HepG2 (cell line): ENCODE data around the gene CPED1. TPM values are rescaled to one million over a fixed set of nuclear protein-coding genes. Genes with fewer than 3 reads are reported as not detected.

Experiments used
- ATAC-seq: fragments of 200-7000 bp; cut with Tn5 transposase; 3 replicates; pipeline ENCODE4 v1.9.1; 2020; ENCODE audit warnings: mild to moderate bottlenecking, moderate library complexity
- BruUV-seq: library from RNA; stranded (reverse); fragments of 400-500 nt; replicated peaks from 2 replicates; lab custom pipeline; 2021; lab: Mats Ljungman, UMichigan
- CTCF ChIA-PET: fragments of 300-600 bp; formaldehyde crosslinking; extraction: SDS; loops from one replicate; lab custom pipeline; 2021; ENCODE audit warnings: low total read pairs, inconsistent platforms, low intra/inter-chr PET ratio; lab: Yijun Ruan, JAX
- POLR2A ChIA-PET: fragments of 350-600 bp; sonication (Branson Sonifier 250); formaldehyde crosslinking; loops from one replicate; lab custom pipeline; 2020; ENCODE audit warnings: antibody characterized with exemption, inconsistent platforms; lab: Yijun Ruan, JAX
- DNase-seq: peaks from one replicate; pipeline ENCODE4 v3.0.0-alpha.2; 2015; ENCODE audit warnings: low spot score
- FAIRE-seq: peaks from 3 replicates; lab custom pipeline; 2011; peaks lifted over from hg19 to GRCh38; lab: Jason Lieb, UNC
- H2AFZ ChIP-seq: one replicate; pipeline ENCODE4 v1.6.1; 2011; ENCODE audit warnings: low read length, inconsistent platforms
- H3K27ac ChIP-seq: fragments of 300-600 bp; 3 replicates; pipeline ENCODE4 v1.8.0; 2011; ENCODE audit warnings: mixed run types, mild to moderate bottlenecking, mixed read lengths, low read length, inconsistent platforms; ENCODE audit not compliant: insufficient read depth; ENCODE audit errors: extremely low read length
- H3K27me3 ChIP-seq, 2 experiments: fragments of 200-600 bp in 1 of 2; 2 replicates in 1 of 2; 3 replicates in 1 of 2; pipeline versions ENCODE4 v1.6.0 to v1.8.0; 2011; ENCODE audit warnings: low read length in 2 of 2, mild to moderate bottlenecking in 2 of 2, moderate library complexity in 2 of 2, inconsistent platforms in 1 of 2; ENCODE audit not compliant: insufficient read depth in 2 of 2, control insufficient read depth in 1 of 2
- H3K36me3 ChIP-seq, 2 experiments: fragments of 200-600 bp in 1 of 2; replicated peaks in 1 of 2; 2 replicates in 1 of 2; 3 replicates in 1 of 2; pipeline versions ENCODE4 v1.5.1 to v1.8.0; 2011; ENCODE audit warnings: low read length in 2 of 2, inconsistent platforms in 1 of 2; ENCODE audit not compliant: insufficient read depth in 2 of 2, control insufficient read depth in 1 of 2
- H3K4me1 ChIP-seq: 2 replicates; pipeline ENCODE4 v1.5.1; 2012; ENCODE audit warnings: low read length, inconsistent platforms; ENCODE audit not compliant: insufficient read depth
- H3K4me2 ChIP-seq: 2 replicates; pipeline ENCODE4 v1.6.0; 2011; ENCODE audit warnings: low read depth, low read length, inconsistent platforms
- H3K4me3 ChIP-seq, 3 experiments: fragments of 200-600 bp in 1 of 3; sonication (generic), shearing (Covaris generic) in 1 of 3; replicated peaks in 1 of 3; 2 replicates each; pipeline ENCODE4 v1.5.1; 2011 to 2016; ENCODE audit warnings: low read length in 3 of 3, inconsistent platforms in 2 of 3, low read depth in 2 of 3, mild to moderate bottlenecking in 2 of 3, control low read depth in 1 of 3, mixed read lengths in 1 of 3; ENCODE audit not compliant: insufficient read depth in 1 of 3
- H3K79me2 ChIP-seq: one replicate; pipeline ENCODE4 v1.6.1; 2011; ENCODE audit warnings: low read length, inconsistent platforms; ENCODE audit not compliant: insufficient read depth
- H3K9ac ChIP-seq: 2 replicates; pipeline ENCODE4 v1.6.0; 2011; ENCODE audit warnings: mild to moderate bottlenecking, low read depth, low read length, inconsistent platforms; ENCODE audit not compliant: insufficient read depth
- H3K9me3 ChIP-seq: 2 replicates; pipeline ENCODE4 v1.5.1; 2012; ENCODE audit warnings: mild to moderate bottlenecking, low read length
- H4K20me1 ChIP-seq: 2 replicates; pipeline ENCODE4 v1.6.0; 2011; ENCODE audit warnings: inconsistent platforms, mild to moderate bottlenecking, low read length, moderate library complexity; ENCODE audit not compliant: insufficient read depth
- HNRNPL ChIP-seq: fragments of 200-400 bp; formaldehyde crosslinking; IDR thresholded peaks from 2 replicates; pipeline ENCODE4 v1.6.1; 2017; ENCODE audit warnings: mild to moderate bottlenecking, low read depth, low read length
- JUNB ChIP-seq: sonication (generic); formaldehyde crosslinking; IDR thresholded peaks from 2 replicates; pipeline ENCODE4 v1.8.0; 2022; ENCODE audit warnings: missing genetic modification reagents, mild to moderate bottlenecking, borderline replicate concordance
- KMT2B ChIP-seq: IDR thresholded peaks from 2 replicates; pipeline ENCODE4 v1.6.1; 2016; ENCODE audit warnings: missing genetic modification reagents, missing compliant biosample characterization
- NKX3-1 ChIP-seq: sonication (generic); formaldehyde crosslinking; IDR thresholded peaks from 2 replicates; pipeline ENCODE4 v1.5.0; 2020; ENCODE audit warnings: missing genetic modification reagents
- NONO ChIP-seq, 2 experiments: fragments of 450-650 bp in 1 of 2; sonication (generic) in 1 of 2; formaldehyde crosslinking in 1 of 2; IDR thresholded peaks in 1 of 2; conservative IDR thresholded peaks in 1 of 2; 2 replicates each; pipeline versions ENCODE4 v1.6.1 to v1.8.0; 2017 to 2022; ENCODE audit warnings: mild to moderate bottlenecking in 1 of 2, missing genetic modification reagents in 1 of 2, moderate library complexity in 1 of 2
- PCBP2 ChIP-seq: fragments of 200-400 bp; formaldehyde crosslinking; optimal IDR thresholded peaks from 2 replicates; pipeline ENCODE3; 2018; ENCODE audit warnings: low read length, low read depth; ENCODE audit not compliant: poor library complexity, severe bottlenecking
- SAP130 ChIP-seq: IDR thresholded peaks from 2 replicates; pipeline ENCODE4 v1.6.1; 2016; ENCODE audit warnings: low read depth
- ZNF292 ChIP-seq: sonication (generic); formaldehyde crosslinking; IDR thresholded peaks from 2 replicates; pipeline ENCODE4 v1.8.1; 2022; ENCODE audit warnings: mild to moderate bottlenecking, low read depth, missing genetic modification reagents, borderline replicate concordance
- ZNF441 ChIP-seq: sonication (generic); formaldehyde crosslinking; IDR thresholded peaks from 2 replicates; pipeline ENCODE4 v1.7.0; 2021; ENCODE audit warnings: missing genetic modification reagents, borderline replicate concordance
- ZNF773 ChIP-seq: sonication (generic); formaldehyde crosslinking; IDR thresholded peaks from 2 replicates; pipeline ENCODE4 v1.4.0; 2020; ENCODE audit warnings: missing genetic modification reagents, borderline replicate concordance
- WGBS: methylation state at CpG from one replicate; pipeline ENCODE4 v1.1.6; 2017; ENCODE audit warnings: low lambda C conversion rate; 5-methylcytosine and 5-hydroxymethylcytosine counted together
- in situ Hi-C: cut with HindIII; loops from 2 replicates; pipeline ENCODE4 v1.10.0; 2017; ENCODE audit warnings: low pct_unique_long_range_greater_than_20kb; ENCODE audit not compliant: extremely low pct_ligation_motif_present
- intact Hi-C: fragments of 100-400 bp; cut with micrococcal nuclease; formaldehyde crosslinking; loops from one replicate; pipeline ENCODE4 v1.10.0; 2022; ENCODE audit not compliant: unreplicated experiment
- polyA plus RNA-seq, 8 experiments: library from polyadenylated mRNA; depleted of rRNA in 3 of 8; stranded (reverse) in 7 of 8; unstranded in 1 of 8; fragments of >200 nt; fragmentation: Illumina TruSeq in 4 of 8; extraction: Trizol in 4 of 8; gene quantifications; 2 replicates each; pipeline versions ENCODE4 v1.2.1 to v1.2.3, GENCODE V29; 2011 to 2016; ENCODE audit warnings: low read depth in 4 of 8, missing spikeins in 1 of 8, mixed read lengths in 1 of 8; ENCODE audit not compliant: insufficient read depth in 1 of 8
- total RNA-seq, 5 experiments: library from RNA; depleted of rRNA; stranded (reverse); fragments of >200 nt; fragmentation: Illumina TruSeq; extraction: Trizol; gene quantifications; 2 replicates each; pipeline ENCODE4 v1.2.3, GENCODE V29; 2016; ENCODE audit warnings: low read depth in 1 of 5
- TF ChIP-seq, protein P1 (sequence below): sonication (generic); formaldehyde crosslinking; IDR thresholded peaks from 2 replicates; pipeline ENCODE4 v1.4.0; 2020; ENCODE audit warnings: missing genetic modification reagents

Gene CPED1
- total and polyA plus RNA-seq, 2 of the 13 experiments (the other 11 are each of a cell fraction or from before 2014, with no cell fraction given): 11.5 to 27.0 TPM

DNA sequence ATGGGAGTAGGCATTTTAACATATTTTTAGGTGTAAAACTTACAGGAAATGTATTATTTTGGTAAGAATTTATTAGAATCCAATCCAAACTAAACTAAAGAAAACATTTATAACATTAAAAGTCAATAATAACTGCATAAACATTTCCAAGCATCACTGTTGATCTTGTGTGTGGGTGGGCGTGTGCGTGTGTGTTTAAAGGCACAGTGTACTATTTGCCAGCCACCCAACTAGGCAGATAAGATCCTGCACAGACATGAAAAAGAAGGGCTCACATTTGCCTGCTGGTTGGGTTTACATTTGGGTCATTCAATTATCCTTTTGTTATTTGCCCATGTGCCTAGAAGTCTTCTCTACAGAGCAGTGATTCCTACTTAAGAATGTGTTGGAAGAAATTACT is 309.3 kb downstream of the CPED1 start:
- TF ChIP-seq ZNF773 (CRISPR knock-in tag): no peak
- no peak for TF ChIP-seq JUNB (CRISPR knock-in tag)
- no peak for TF ChIP-seq HNRNPL
- no peak for TF ChIP-seq KMT2B (CRISPR knock-in tag)
- TF ChIP-seq, protein P1, sequence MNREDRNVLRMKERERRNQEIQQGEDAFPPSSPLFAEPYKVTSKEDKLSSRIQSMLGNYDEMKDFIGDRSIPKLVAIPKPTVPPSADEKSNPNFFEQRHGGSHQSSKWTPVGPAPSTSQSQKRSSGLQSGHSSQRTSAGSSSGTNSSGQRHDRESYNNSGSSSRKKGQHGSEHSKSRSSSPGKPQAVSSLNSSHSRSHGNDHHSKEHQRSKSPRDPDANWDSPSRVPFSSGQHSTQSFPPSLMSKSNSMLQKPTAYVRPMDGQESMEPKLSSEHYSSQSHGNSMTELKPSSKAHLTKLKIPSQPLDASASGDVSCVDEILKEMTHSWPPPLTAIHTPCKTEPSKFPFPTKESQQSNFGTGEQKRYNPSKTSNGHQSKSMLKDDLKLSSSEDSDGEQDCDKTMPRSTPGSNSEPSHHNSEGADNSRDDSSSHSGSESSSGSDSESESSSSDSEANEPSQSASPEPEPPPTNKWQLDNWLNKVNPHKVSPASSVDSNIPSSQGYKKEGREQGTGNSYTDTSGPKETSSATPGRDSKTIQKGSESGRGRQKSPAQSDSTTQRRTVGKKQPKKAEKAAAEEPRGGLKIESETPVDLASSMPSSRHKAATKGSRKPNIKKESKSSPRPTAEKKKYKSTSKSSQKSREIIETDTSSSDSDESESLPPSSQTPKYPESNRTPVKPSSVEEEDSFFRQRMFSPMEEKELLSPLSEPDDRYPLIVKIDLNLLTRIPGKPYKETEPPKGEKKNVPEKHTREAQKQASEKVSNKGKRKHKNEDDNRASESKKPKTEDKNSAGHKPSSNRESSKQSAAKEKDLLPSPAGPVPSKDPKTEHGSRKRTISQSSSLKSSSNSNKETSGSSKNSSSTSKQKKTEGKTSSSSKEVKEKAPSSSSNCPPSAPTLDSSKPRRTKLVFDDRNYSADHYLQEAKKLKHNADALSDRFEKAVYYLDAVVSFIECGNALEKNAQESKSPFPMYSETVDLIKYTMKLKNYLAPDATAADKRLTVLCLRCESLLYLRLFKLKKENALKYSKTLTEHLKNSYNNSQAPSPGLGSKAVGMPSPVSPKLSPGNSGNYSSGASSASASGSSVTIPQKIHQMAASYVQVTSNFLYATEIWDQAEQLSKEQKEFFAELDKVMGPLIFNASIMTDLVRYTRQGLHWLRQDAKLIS: no peak
- TF ChIP-seq NONO (IDR thresholded peaks at IDR 0.05): no peak
- no peak for TF ChIP-seq NONO (CRISPR knock-in tag; conservative IDR thresholded peaks at IDR 0.05)
- no peak for TF ChIP-seq SAP130
- no peak for TF ChIP-seq PCBP2
- no peak for TF ChIP-seq ZNF292 (CRISPR knock-in tag)
- no peak for TF ChIP-seq ZNF441
- no peak for TF ChIP-seq NKX3-1 (CRISPR knock-in tag)
- ChIA-PET CTCF (no interaction called here), POLR2A (no interaction called here)
- Histone ChIP-seq H2AFZ (no peak overlapping the region), H3K4me1 (no peaks in the 10 kb centered on the region), H3K36me3 (no peaks in the 10 kb centered on the region), H3K79me2 (no peaks in the 10 kb centered on the region), H3K4me3 (no peak overlapping the region), H3K4me2 (no peak overlapping the region), H3K27ac (no peak overlapping the region), H3K9ac (no peak overlapping the region), H3K27me3 (no peaks in the 10 kb centered on the region), H3K9me3 (no peaks in the 10 kb centered on the region), H4K20me1 (no peaks in the 10 kb centered on the region)
- no TSS peak for BruUV-seq
- intact Hi-C loops: no loop called here
- in situ Hi-C loops: no loop called here
- ATAC-seq (no peak), DNase-seq (no peak), FAIRE-seq (no peak)
- WGBS: 20% methylated on average over 2 of the region's 2 CpGs
